Ishikawa (cell line): ENCODE data around the gene IFTAP.

Source experiments
- CEBPB ChIP-seq: IDR thresholded peaks from 2 replicates; pipeline ENCODE4 v1.6.1; 2012
- CREB1 ChIP-seq: IDR thresholded peaks from 2 replicates; pipeline ENCODE4 v1.6.1; 2012; ENCODE audit warnings: low read depth
- EGR1 ChIP-seq: IDR thresholded peaks from 2 replicates; pipeline ENCODE4 v1.6.1; 2012
- EP300 ChIP-seq: IDR thresholded peaks from 2 replicates; pipeline ENCODE4 v1.6.1; 2012; ENCODE audit warnings: borderline replicate concordance
- FOXM1 ChIP-seq: IDR thresholded peaks from 2 replicates; pipeline ENCODE4 v1.6.1; 2012; ENCODE audit warnings: low read depth, borderline replicate concordance
- NFIC ChIP-seq: IDR thresholded peaks from 2 replicates; pipeline ENCODE4 v1.6.1; 2012
- RAD21 ChIP-seq: IDR thresholded peaks from 2 replicates; pipeline ENCODE4 v1.6.1; 2012; ENCODE audit warnings: low read depth
- REST ChIP-seq: IDR thresholded peaks from 2 replicates; pipeline ENCODE4 v1.6.1; 2012; ENCODE audit warnings: low read depth, mild to moderate bottlenecking
- TAF1 ChIP-seq: IDR thresholded peaks from 2 replicates; pipeline ENCODE4 v1.6.1; 2012; ENCODE audit warnings: low read depth, mild to moderate bottlenecking
- TCF12 ChIP-seq: IDR thresholded peaks from 2 replicates; pipeline ENCODE4 v1.6.1; 2012; ENCODE audit warnings: low read depth
- TEAD4 ChIP-seq: IDR thresholded peaks from 2 replicates; pipeline ENCODE4 v1.6.1; 2012
- YY1 ChIP-seq: IDR thresholded peaks from 2 replicates; pipeline ENCODE4 v1.6.1; 2012; ENCODE audit warnings: low read depth
- ZBTB7A ChIP-seq: IDR thresholded peaks from 2 replicates; pipeline ENCODE4 v1.6.1; 2012; ENCODE audit warnings: low read depth
- TF ChIP-seq, protein P1 (sequence below): IDR thresholded peaks from 2 replicates; pipeline ENCODE4 v1.6.1; 2012
- TF ChIP-seq, protein P2 (sequence below): IDR thresholded peaks from 2 replicates; pipeline ENCODE4 v1.6.1; 2012

The IFTAP gene

GRCh38 chr11:36590513-36590912 lies 3.8 kb upstream of the IFTAP start:
- TF ChIP-seq TEAD4 (no peak), EP300 (no peak), REST (no peak)
- TF ChIP-seq, protein P1, sequence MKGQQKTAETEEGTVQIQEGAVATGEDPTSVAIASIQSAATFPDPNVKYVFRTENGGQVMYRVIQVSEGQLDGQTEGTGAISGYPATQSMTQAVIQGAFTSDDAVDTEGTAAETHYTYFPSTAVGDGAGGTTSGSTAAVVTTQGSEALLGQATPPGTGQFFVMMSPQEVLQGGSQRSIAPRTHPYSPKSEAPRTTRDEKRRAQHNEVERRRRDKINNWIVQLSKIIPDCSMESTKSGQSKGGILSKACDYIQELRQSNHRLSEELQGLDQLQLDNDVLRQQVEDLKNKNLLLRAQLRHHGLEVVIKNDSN, result no peak

DNA sequence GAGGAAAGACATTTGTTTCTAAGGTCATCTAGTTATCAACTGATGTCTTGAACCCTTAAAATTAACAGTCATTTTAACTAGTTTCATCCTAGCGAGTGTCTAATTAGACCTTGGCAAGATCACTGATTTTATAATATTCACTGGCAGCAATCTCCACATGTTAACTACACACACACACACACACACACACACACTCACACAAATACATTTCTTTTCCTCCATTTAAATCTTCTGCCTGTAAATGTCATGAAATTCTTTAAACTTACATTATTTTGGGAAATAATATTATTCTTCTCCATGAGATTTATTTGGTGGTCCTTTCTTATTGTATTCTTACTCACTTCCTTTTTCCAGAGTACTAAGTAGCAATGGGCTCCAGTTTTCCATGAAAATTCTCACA lies 2.9 kb upstream of the IFTAP start:
- no peak for TF ChIP-seq CEBPB
- TF ChIP-seq FOXM1, result no peak
- no peak for TF ChIP-seq CREB1
- TF ChIP-seq TCF12, result no peak
- no peak for TF ChIP-seq EP300
- TF ChIP-seq, protein P1, result no peak
- no peak for TF ChIP-seq RAD21
- TF ChIP-seq NFIC, result no peak
- no peak for TF ChIP-seq YY1
- TF ChIP-seq EGR1, result no peak
- no peak for TF ChIP-seq REST
- TF ChIP-seq TEAD4, result no peak
- TF ChIP-seq ZBTB7A, result no peak
- TF ChIP-seq, protein P2, sequence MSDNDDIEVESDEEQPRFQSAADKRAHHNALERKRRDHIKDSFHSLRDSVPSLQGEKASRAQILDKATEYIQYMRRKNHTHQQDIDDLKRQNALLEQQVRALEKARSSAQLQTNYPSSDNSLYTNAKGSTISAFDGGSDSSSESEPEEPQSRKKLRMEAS, result no peak

GRCh38 chr11:36596880-36597279 lies 2.6 kb downstream of the IFTAP start:
- TF ChIP-seq EGR1, result no peak

GRCh38 chr11:36598051-36598450 lies 3.7 kb downstream of the IFTAP start, which contains the start of gene RAG2:
Gene RAG2, minus strand, starts transcription at chr11:36598236. Its CDS starts 4,068 bp downstream, at chr11:36594168.
- TF ChIP-seq TEAD4 (no peak), EP300 (no peak), REST (no peak), ZBTB7A (no peak), FOXM1 (no peak), TCF12 (no peak)
- TF ChIP-seq, protein P2, result no peak
- TF ChIP-seq, protein P1, result no peak

DNA sequence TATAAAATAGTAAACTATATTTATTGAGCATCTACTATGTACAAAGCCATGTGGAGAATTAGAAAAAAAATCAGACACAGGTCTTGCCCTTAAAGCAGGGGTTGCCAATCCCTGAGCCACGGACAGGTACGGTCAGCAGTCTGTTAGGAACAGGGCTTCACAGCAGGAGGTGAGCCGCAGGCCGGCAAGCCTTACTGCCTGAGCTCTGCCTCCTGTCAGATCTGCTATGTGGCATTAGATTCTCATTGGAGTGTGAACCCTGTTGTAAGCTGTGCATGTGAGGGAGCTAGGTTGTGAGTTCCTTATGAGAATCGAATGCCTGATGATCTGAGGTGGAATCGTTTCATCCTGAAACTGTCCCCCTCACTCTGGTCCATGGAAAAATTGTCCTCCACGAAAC lies 5.9 kb downstream of the IFTAP start:
- TF ChIP-seq ZBTB7A, result no peak
- TF ChIP-seq CREB1, result no peak
- no peak for TF ChIP-seq TEAD4
- TF ChIP-seq TAF1, result no peak
- TF ChIP-seq TCF12, result no peak
- TF ChIP-seq FOXM1, result no peak
- no peak for TF ChIP-seq REST
- TF ChIP-seq EP300, result no peak
- no peak for TF ChIP-seq EGR1
- TF ChIP-seq CEBPB, result no peak
